ENCODE measurements around the gene IFNL2. TPM values are rescaled to one million over a fixed set of nuclear protein-coding genes. Genes with fewer than 3 reads are reported as not detected.

Gene IFNL2
- total RNA-seq, 4 donors from 2014 or later = not detected

DNA sequence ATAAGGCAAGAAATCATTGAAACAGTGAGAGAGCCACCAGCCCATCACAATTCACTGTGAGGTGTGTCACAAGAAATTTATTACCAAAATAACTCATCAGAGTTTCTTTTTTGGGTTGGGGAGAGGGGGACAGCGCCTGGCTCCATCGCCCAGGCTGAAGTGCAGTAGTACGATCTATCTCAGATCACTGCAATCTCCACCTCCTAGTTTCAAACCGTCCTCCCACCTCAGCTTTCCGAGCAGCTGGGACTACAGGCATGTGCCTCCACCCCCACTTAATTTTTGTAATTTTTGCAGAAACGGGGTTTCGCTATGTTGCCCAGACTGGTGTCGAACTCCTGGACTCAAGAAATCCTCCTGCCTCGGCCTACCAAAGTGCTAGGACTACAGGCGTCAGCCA is 31.6 kb downstream of the IFNL2 start:
- intact Hi-C loops (cut with DNase I; ENCODE audit: low total_unique reads) = no loop called here
- DNase-seq (ENCODE audit: low spot score in 2 of 2) = no peak
- TF ChIP-seq, protein P1, sequence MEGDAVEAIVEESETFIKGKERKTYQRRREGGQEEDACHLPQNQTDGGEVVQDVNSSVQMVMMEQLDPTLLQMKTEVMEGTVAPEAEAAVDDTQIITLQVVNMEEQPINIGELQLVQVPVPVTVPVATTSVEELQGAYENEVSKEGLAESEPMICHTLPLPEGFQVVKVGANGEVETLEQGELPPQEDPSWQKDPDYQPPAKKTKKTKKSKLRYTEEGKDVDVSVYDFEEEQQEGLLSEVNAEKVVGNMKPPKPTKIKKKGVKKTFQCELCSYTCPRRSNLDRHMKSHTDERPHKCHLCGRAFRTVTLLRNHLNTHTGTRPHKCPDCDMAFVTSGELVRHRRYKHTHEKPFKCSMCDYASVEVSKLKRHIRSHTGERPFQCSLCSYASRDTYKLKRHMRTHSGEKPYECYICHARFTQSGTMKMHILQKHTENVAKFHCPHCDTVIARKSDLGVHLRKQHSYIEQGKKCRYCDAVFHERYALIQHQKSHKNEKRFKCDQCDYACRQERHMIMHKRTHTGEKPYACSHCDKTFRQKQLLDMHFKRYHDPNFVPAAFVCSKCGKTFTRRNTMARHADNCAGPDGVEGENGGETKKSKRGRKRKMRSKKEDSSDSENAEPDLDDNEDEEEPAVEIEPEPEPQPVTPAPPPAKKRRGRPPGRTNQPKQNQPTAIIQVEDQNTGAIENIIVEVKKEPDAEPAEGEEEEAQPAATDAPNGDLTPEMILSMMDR (IDR thresholded peaks at IDR 0.05) = no peak
- no peak for TF ChIP-seq POLR2A (IDR thresholded peaks at IDR 0.05)
- H3K4me3 ChIP-seq (ENCODE audit: low read depth, poor library complexity, severe bottlenecking) = no peak overlapping the region
- WGBS, 2 donors = 92 to 93% methylated on average over 10 of the region's 10 CpGs

DNA sequence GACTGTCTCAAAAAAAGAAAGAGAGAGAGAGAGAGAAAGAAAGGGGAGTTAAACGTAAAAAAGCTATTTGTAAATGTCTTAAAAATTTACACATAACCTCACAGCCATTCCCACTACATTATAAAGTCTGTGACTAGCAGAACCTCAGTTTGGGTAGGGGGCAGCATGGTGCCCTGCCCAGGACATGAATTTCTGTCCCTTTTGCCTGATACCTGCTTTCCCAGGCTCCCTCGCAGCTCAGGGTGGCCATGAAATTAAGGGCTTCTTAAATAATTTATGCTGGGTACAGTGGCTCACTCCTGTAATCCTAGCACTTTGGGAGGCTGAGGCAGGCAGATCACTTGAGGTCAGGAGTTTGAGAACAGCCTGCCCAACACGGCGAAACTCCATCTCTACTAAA is 32.8 kb downstream of the IFNL2 start:
- H3K4me3 ChIP-seq (ENCODE audit: low read depth, poor library complexity, severe bottlenecking) = no peak overlapping the region
- WGBS, 2 donors = 77 to 90% methylated on average over 4 of the region's 4 CpGs
- DNase-seq (ENCODE audit: low spot score in 2 of 2) = peak in 1 of 2 donors; percentile 50
- intact Hi-C loops (cut with DNase I; ENCODE audit: low total_unique reads) = no loop called here
- TF ChIP-seq, protein P1 (IDR thresholded peaks at IDR 0.05) = no peak
- TF ChIP-seq POLR2A (IDR thresholded peaks at IDR 0.05) = no peak

DNA sequence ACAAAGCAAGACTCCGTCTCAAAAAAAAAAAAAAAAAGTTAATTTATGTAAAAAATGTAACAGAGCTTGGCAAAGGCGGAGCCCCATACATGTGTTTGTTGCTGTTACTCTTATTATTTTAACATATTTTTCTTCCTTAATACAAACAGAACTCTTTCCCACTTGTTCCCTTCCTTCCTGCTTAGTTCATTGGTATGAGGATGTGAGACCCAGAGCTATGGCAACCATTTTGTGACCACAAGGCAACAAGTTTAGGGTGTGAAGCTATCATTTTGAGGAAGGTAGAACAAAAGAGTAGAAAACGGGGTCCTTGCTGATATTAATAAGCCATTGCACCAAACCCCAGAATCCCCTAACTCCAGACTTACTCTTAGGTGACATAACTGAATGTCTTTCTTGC is 33.4 kb downstream of the IFNL2 start:
- WGBS, 2 donors = 76 to 82% methylated on average over 3 of the region's 3 CpGs
- intact Hi-C loops (cut with DNase I; ENCODE audit: low total_unique reads) = no loop called here
- no peak overlapping the region for H3K4me3 ChIP-seq (ENCODE audit: low read depth, poor library complexity, severe bottlenecking)
- TF ChIP-seq, protein P1 (IDR thresholded peaks at IDR 0.05) = no peak
- no peak for TF ChIP-seq POLR2A (IDR thresholded peaks at IDR 0.05)
- no peak for DNase-seq (ENCODE audit: low spot score in 2 of 2)

DNA sequence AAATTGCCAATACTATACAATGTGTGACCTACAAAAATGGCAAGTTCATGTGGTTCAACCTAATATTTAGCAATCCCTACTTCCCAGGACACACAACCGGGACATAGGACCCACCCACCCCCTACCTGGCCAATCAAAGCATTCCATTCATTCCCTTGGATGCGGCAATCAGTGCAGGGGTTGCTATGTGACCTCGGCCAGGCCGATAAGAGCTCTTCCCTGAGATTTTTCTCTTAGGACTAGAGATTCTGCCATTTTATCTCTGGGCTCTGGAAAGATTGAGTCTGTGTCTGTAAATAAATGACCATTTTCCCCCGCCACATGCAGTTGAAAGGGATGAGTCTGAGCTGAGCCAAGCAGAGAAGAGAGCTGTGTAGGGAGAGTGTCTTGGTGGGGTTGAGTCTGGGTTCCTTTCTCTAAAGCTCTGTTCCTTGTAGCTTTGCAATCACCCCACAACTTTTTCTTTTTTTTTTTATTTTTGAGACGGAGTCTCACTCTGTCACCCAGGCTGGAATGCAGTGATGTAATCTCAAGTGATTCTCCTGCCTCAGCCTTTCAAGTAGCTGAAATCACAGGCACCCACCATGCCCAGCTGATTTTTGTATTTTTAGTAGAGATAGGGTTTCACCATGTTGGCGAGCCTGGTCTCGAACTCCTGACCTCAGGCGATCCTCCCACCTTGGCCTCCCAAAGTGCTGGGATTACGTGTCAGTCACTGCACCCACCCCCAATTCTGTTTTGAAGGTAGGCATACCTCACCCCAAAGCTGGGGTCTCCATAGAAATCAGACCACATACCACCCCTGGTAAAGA is 35.4 kb downstream of the IFNL2 start:
- TF ChIP-seq, protein P1 (IDR thresholded peaks at IDR 0.05) = no peak
- TF ChIP-seq POLR2A (IDR thresholded peaks at IDR 0.05) = no peak
- H3K4me3 ChIP-seq (ENCODE audit: low read depth, poor library complexity, severe bottlenecking) = no peak overlapping the region
- 62 to 72% methylated on average over 10 of the region's 10 CpGs for WGBS, 2 donors
- intact Hi-C loops (cut with DNase I; ENCODE audit: low total_unique reads) = no loop called here
- DNase-seq (ENCODE audit: low spot score in 2 of 2) = peak in 1 of 2 donors; percentile 68

DNA sequence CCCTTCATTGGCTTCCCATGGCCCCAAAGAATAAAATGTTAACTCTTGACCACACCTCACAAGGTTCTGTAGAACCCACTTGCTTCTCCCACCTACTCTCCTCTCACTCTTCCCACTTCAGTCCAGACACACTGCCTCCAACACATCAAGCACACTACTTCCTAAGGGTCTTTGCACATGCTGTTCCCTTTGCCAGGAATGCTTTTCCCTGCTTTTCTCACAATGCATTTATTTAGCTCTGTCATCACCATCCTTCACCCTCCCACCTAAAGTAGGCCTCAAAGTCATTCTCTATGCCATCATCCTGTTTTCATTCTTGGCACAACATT is 36.0 kb downstream of the IFNL2 start:
- DNase-seq (ENCODE audit: low spot score in 2 of 2) = no peak
- TF ChIP-seq POLR2A (IDR thresholded peaks at IDR 0.05) = no peak
- TF ChIP-seq, protein P1 (IDR thresholded peaks at IDR 0.05) = no peak
- intact Hi-C loops (cut with DNase I; ENCODE audit: low total_unique reads) = no loop called here

More for the DNA sequence above, 36.0 kb downstream of the IFNL2 start:
- H3K4me3 ChIP-seq (ENCODE audit: low read depth, poor library complexity, severe bottlenecking) = no peak overlapping the region
